HG03442 (cell line): ENCODE measurements around the gene PRSS23.

Experiments
- ATAC-seq: cut with Tn5 transposase; IDR thresholded peaks from one replicate; pipeline ENCODE4 v1.9.1; 2021; ENCODE audit warnings: mild to moderate bottlenecking, moderate library complexity; ENCODE audit not compliant: unreplicated experiment

Gene PRSS23

GRCh38 chr11:86790195-86790725 lies 10.1 kb upstream of the PRSS23 start:
- no peak for ATAC-seq

- no peak for ATAC-seq
These were observed 9.2 kb upstream of the PRSS23 start for GRCh38 chr11:86790867-86791849.

- no peak for ATAC-seq
These were observed 8.2 kb upstream of the PRSS23 start for GRCh38 chr11:86792150-86792549.

- no peak for ATAC-seq
These were observed 7.0 kb upstream of the PRSS23 start for GRCh38 chr11:86793307-86793706.

- no peak for ATAC-seq
These were observed 4.8 kb upstream of the PRSS23 start for GRCh38 chr11:86795511-86795910.

GRCh38 chr11:86795949-86796348 lies 4.4 kb upstream of the PRSS23 start:
- ATAC-seq, result no peak

GRCh38 chr11:86797133-86797532 lies 3.2 kb upstream of the PRSS23 start:
- no peak for ATAC-seq

- ATAC-seq, result no peak
These were observed 1.4 kb upstream of the PRSS23 start for GRCh38 chr11:86798988-86799387.

- ATAC-seq, result no peak
These were observed 664 bp upstream of the PRSS23 start for GRCh38 chr11:86799680-86800075.

- ATAC-seq, result no peak
These were observed 574 bp downstream of the PRSS23 start for GRCh38 chr11:86800960-86801272.

GRCh38 chr11:86801364-86801763 lies 1.0 kb downstream of the PRSS23 start:
- ATAC-seq, result no peak

- no peak for ATAC-seq
These were observed 1.8 kb downstream of the PRSS23 start for GRCh38 chr11:86802146-86802545.

- peak; percentile 48 for ATAC-seq
These were observed 2.3 kb downstream of the PRSS23 start for GRCh38 chr11:86802601-86803051.

GRCh38 chr11:86803136-86804045 lies 3.0 kb downstream of the PRSS23 start:
- no peak for ATAC-seq

- ATAC-seq, result no peak
These were observed 4.6 kb downstream of the PRSS23 start for GRCh38 chr11:86804951-86805350.

- ATAC-seq, result peak; percentile 95
These were observed 5.5 kb downstream of the PRSS23 start for GRCh38 chr11:86805873-86806310.

GRCh38 chr11:86806903-86807302 lies 6.6 kb downstream of the PRSS23 start:
- ATAC-seq, result no peak

GRCh38 chr11:86807360-86807759 lies 7.0 kb downstream of the PRSS23 start:
- ATAC-seq, result no peak

- no peak for ATAC-seq
These were observed 9.2 kb downstream of the PRSS23 start for GRCh38 chr11:86809561-86809960.

GRCh38 chr11:86810288-86810687 lies 9.9 kb downstream of the PRSS23 start:
- no peak for ATAC-seq

- no peak for ATAC-seq
These were observed 11.4 kb downstream of the PRSS23 start for GRCh38 chr11:86811637-86812321.
